Measurements from ENCODE around the gene IRX6.

IRX6 gene

GRCh38 chr16:55351936-55352335 is 27.9 kb downstream of the IRX6 start:
- no peaks in the 10 kb centered on the region for H3F3A ChIP-seq (ENCODE audit: low read depth)
- no peak overlapping the region for H3K4me2 ChIP-seq (ENCODE audit: low read depth, low read length, poor library complexity, severe bottlenecking)
- no peak overlapping the region for H2AFZ ChIP-seq (ENCODE audit: low read length)
- no peaks in the 10 kb centered on the region for H3K9me3 ChIP-seq (ENCODE audit: insufficient read depth, low read depth, low read length)
- H3K27me3 ChIP-seq (ENCODE audit: insufficient read depth, low read length, poor library complexity, severe bottlenecking), result no peaks in the 10 kb centered on the region
- no peaks in the 10 kb centered on the region for H3K79me2 ChIP-seq (ENCODE audit: insufficient read depth, low read length)
- H3K36me3 ChIP-seq (ENCODE audit: insufficient read depth, low read length), result no peaks in the 10 kb centered on the region
- no peak overlapping the region for H3K4me3 ChIP-seq (ENCODE audit: low read length, poor library complexity, severe bottlenecking)
- H4K20me1 ChIP-seq (ENCODE audit: insufficient read depth, low read length, poor library complexity, severe bottlenecking), result no peaks in the 10 kb centered on the region
- no peaks in the 10 kb centered on the region for H3K4me1 ChIP-seq (ENCODE audit: insufficient read depth, low read length, poor library complexity, severe bottlenecking)
- TF ChIP-seq CTCF (conservative IDR thresholded peaks at IDR 0.05; ENCODE audit: low read length), result no peak
- TF ChIP-seq EZH2phosphoT487 (IDR thresholded peaks at IDR 0.05; ENCODE audit: borderline replicate concordance), result no peak
- H3K9ac ChIP-seq (ENCODE audit: low read depth, low read length, poor library complexity, severe bottlenecking), result no peak overlapping the region
- H3K9me2 ChIP-seq (replicated peaks; ENCODE audit: low read depth, low read length), result no peaks in the 10 kb centered on the region

- H3K4me2 ChIP-seq (ENCODE audit: low read depth, low read length, poor library complexity, severe bottlenecking), result no peak overlapping the region
- H3K4me3 ChIP-seq (ENCODE audit: low read length, poor library complexity, severe bottlenecking), result no peak overlapping the region
- H3F3A ChIP-seq (ENCODE audit: low read depth), result no peaks in the 10 kb centered on the region
- H3K9ac ChIP-seq (ENCODE audit: low read depth, low read length, poor library complexity, severe bottlenecking), result no peak overlapping the region
- TF ChIP-seq CTCF (conservative IDR thresholded peaks at IDR 0.05; ENCODE audit: low read length), result no peak
- no peak overlapping the region for H2AFZ ChIP-seq (ENCODE audit: low read length)
- H3K36me3 ChIP-seq (ENCODE audit: insufficient read depth, low read length), result no peaks in the 10 kb centered on the region
- H4K20me1 ChIP-seq (ENCODE audit: insufficient read depth, low read length, poor library complexity, severe bottlenecking), result no peaks in the 10 kb centered on the region
- H3K9me2 ChIP-seq (replicated peaks; ENCODE audit: low read depth, low read length), result no peaks in the 10 kb centered on the region
- no peaks in the 10 kb centered on the region for H3K79me2 ChIP-seq (ENCODE audit: insufficient read depth, low read length)
- no peaks in the 10 kb centered on the region for H3K9me3 ChIP-seq (ENCODE audit: insufficient read depth, low read depth, low read length)
- H3K4me1 ChIP-seq (ENCODE audit: insufficient read depth, low read length, poor library complexity, severe bottlenecking), result no peaks in the 10 kb centered on the region
- no peaks in the 10 kb centered on the region for H3K27me3 ChIP-seq (ENCODE audit: insufficient read depth, low read length, poor library complexity, severe bottlenecking)
Measured at GRCh38 chr16:55357241-55357640, 33.2 kb downstream of the IRX6 start.

GRCh38 chr16:55359946-55360345 is 35.9 kb downstream of the IRX6 start:
- TF ChIP-seq EZH2phosphoT487 (IDR thresholded peaks at IDR 0.05; ENCODE audit: borderline replicate concordance), result no peak
- TF ChIP-seq CTCF (conservative IDR thresholded peaks at IDR 0.05; ENCODE audit: low read length), result no peak
- Histone ChIP-seq H3K4me3 (ENCODE audit: low read length, poor library complexity, severe bottlenecking) (no peak overlapping the region), H3K9me3 (ENCODE audit: insufficient read depth, low read depth, low read length) (no peaks in the 10 kb centered on the region), H3K79me2 (ENCODE audit: insufficient read depth, low read length) (no peaks in the 10 kb centered on the region), H3K9me2 (replicated peaks; ENCODE audit: low read depth, low read length) (no peaks in the 10 kb centered on the region), H3K4me2 (ENCODE audit: low read depth, low read length, poor library complexity, severe bottlenecking) (no peak overlapping the region), H2AFZ (ENCODE audit: low read length) (no peak overlapping the region), H3F3A (ENCODE audit: low read depth) (no peaks in the 10 kb centered on the region), H3K4me1 (ENCODE audit: insufficient read depth, low read length, poor library complexity, severe bottlenecking) (no peaks in the 10 kb centered on the region), H3K27me3 (ENCODE audit: insufficient read depth, low read length, poor library complexity, severe bottlenecking) (no peaks in the 10 kb centered on the region), H3K9ac (ENCODE audit: low read depth, low read length, poor library complexity, severe bottlenecking) (no peak overlapping the region), H4K20me1 (ENCODE audit: insufficient read depth, low read length, poor library complexity, severe bottlenecking) (no peaks in the 10 kb centered on the region), H3K36me3 (ENCODE audit: insufficient read depth, low read length) (no peaks in the 10 kb centered on the region)
